IMR-90 (cell line): ENCODE results near the gene ANKMY1. TPM values are rescaled to one million over a fixed set of nuclear protein-coding genes. Genes with fewer than 3 reads are reported as not detected.
"Not testable (repeated sequence)": the region's sequence is repeated elsewhere in the genome, so short reads cannot be mapped to it uniquely, and the experiment has no call there.

ENCODE experiments used
- ATAC-seq: fragments of 200-7000 bp; cut with Tn5 transposase; 2 replicates; pipeline ENCODE4 v1.9.1; 2020; ENCODE audit warnings: low read depth, mild to moderate bottlenecking, moderate library complexity
- BruUV-seq: library from RNA; stranded (reverse); fragments of 400-500 nt; replicated peaks from 2 replicates; lab custom pipeline; 2021; lab: Mats Ljungman, UMichigan
- CTCF ChIA-PET: fragments of 300-600 bp; formaldehyde crosslinking; extraction: SDS; loops from one replicate; lab custom pipeline; 2021; ENCODE audit warnings: antibody characterized with exemption; lab: Yijun Ruan, JAX
- POLR2A ChIA-PET: fragments of 300-600 bp; sonication (Branson Sonifier 250); formaldehyde crosslinking; loops from one replicate; lab custom pipeline; 2022; ENCODE audit warnings: antibody characterized with exemption; ENCODE audit not compliant: unreplicated experiment; lab: Charles Lee
- DNase-seq: peaks from one replicate; pipeline ENCODE4 v3.0.0; 2013
- H2AFZ ChIP-seq: replicated peaks from 2 replicates; pipeline ENCODE3; 2013; ENCODE audit warnings: low read length, mild to moderate bottlenecking; ENCODE audit not compliant: poor library complexity
- H2AK5ac ChIP-seq: 2 replicates; pipeline ENCODE4 v1.6.1; 2013; ENCODE audit warnings: low read depth, low read length, inconsistent platforms
- H2AK9ac ChIP-seq: replicated peaks from 2 replicates; pipeline ENCODE3; 2013; ENCODE audit warnings: mild to moderate bottlenecking, low read depth, low read length, moderate library complexity; ENCODE audit not compliant: poor library complexity
- H2BK120ac ChIP-seq: 2 replicates; pipeline ENCODE4 v1.6.1; 2013; ENCODE audit warnings: low read depth, low read length, inconsistent platforms
- H2BK15ac ChIP-seq: 3 replicates; pipeline ENCODE4 v1.6.1; 2013; ENCODE audit warnings: low read depth, low read length, inconsistent platforms
- H2BK20ac ChIP-seq: 2 replicates; pipeline ENCODE4 v1.6.1; 2013; ENCODE audit warnings: low read depth, mild to moderate bottlenecking, inconsistent platforms, low read length, moderate library complexity
- H2BK5ac ChIP-seq: 2 replicates; pipeline ENCODE4 v1.6.1; 2013; ENCODE audit warnings: mild to moderate bottlenecking, low read depth, low read length, inconsistent platforms; ENCODE audit not compliant: poor library complexity, severe bottlenecking
- H3K14ac ChIP-seq: replicated peaks from 2 replicates; pipeline ENCODE4 v1.6.1; 2013; ENCODE audit warnings: low read depth, low read length, inconsistent platforms
- H3K18ac ChIP-seq: 2 replicates; pipeline ENCODE4 v1.6.1; 2013; ENCODE audit warnings: low read depth, low read length, control low read depth
- H3K23ac ChIP-seq: 2 replicates; pipeline ENCODE4 v1.6.1; 2013; ENCODE audit warnings: low read depth, low read length, inconsistent platforms
- H3K27ac ChIP-seq: 2 replicates; pipeline ENCODE4 v1.5.1; 2013; ENCODE audit warnings: mild to moderate bottlenecking, control low read depth, low read length; ENCODE audit not compliant: insufficient read depth
- H3K27me3 ChIP-seq: 2 replicates; pipeline ENCODE4 v1.6.1; 2013; ENCODE audit warnings: low read length; ENCODE audit not compliant: control insufficient read depth, insufficient read depth
- H3K36me3 ChIP-seq: 2 replicates; pipeline ENCODE4 v1.6.1; 2013; ENCODE audit warnings: low read length, mixed read lengths; ENCODE audit not compliant: control insufficient read depth, insufficient read depth
- H3K4ac ChIP-seq: 2 replicates; pipeline ENCODE4 v1.6.1; 2013; ENCODE audit warnings: low read depth, low read length, inconsistent platforms
- H3K4me1 ChIP-seq: 2 replicates; pipeline ENCODE4 v1.6.1; 2013; ENCODE audit warnings: low read length, mixed read lengths; ENCODE audit not compliant: control insufficient read depth, insufficient read depth
- H3K4me2 ChIP-seq: 2 replicates; pipeline ENCODE4 v1.6.1; 2013; ENCODE audit warnings: low read depth, mild to moderate bottlenecking, control low read depth, low read length, moderate library complexity
- H3K4me3 ChIP-seq: 2 replicates; pipeline ENCODE4 v1.5.1; 2013; ENCODE audit warnings: low read depth, mild to moderate bottlenecking, control low read depth, low read length, moderate library complexity; ENCODE audit not compliant: insufficient read depth
- H3K56ac ChIP-seq: 2 replicates; pipeline ENCODE4 v1.6.1; 2013; ENCODE audit warnings: low read length, inconsistent platforms; ENCODE audit not compliant: insufficient read depth; ENCODE audit errors: extremely low read depth
- H3K79me1 ChIP-seq, 2 experiments: 2 replicates each; pipeline ENCODE4 v1.6.1; 2013; ENCODE audit warnings: low read length in 2 of 2, inconsistent platforms in 1 of 2, low read depth in 1 of 2
- H3K9ac ChIP-seq: 2 replicates; pipeline ENCODE4 v1.6.1; 2013; ENCODE audit warnings: low read depth, low read length, control low read depth
- H3K9me1 ChIP-seq: 2 replicates; pipeline ENCODE4 v1.6.1; 2013; ENCODE audit warnings: low read length, inconsistent platforms; ENCODE audit not compliant: insufficient read depth
- H3K9me3 ChIP-seq: 2 replicates; pipeline ENCODE4 v1.6.1; 2013; ENCODE audit warnings: low read length; ENCODE audit not compliant: control insufficient read depth, insufficient read depth
- H4K20me1 ChIP-seq: 2 replicates; pipeline ENCODE4 v1.6.1; 2013; ENCODE audit warnings: low read length, inconsistent platforms; ENCODE audit not compliant: insufficient read depth
- H4K5ac ChIP-seq: 2 replicates; pipeline ENCODE4 v1.6.1; 2013; ENCODE audit warnings: mild to moderate bottlenecking, low read depth, low read length, control low read depth
- H4K8ac ChIP-seq, 2 experiments: 2 replicates each; pipeline ENCODE4 v1.6.1; 2013; ENCODE audit warnings: low read depth in 2 of 2, low read length in 2 of 2, control low read depth in 1 of 2, inconsistent platforms in 1 of 2
- H4K91ac ChIP-seq: 2 replicates; pipeline ENCODE4 v1.6.1; 2013; ENCODE audit warnings: low read depth, low read length, inconsistent platforms; ENCODE audit not compliant: insufficient read depth
- RAD21 ChIP-seq: IDR thresholded peaks from 2 replicates; pipeline ENCODE4 v1.6.1; 2012; ENCODE audit warnings: low read length, improper control_type of control experiment
- WGBS, 2 experiments: methylation state at CpG; one replicate each; pipeline versions ENCODE4 v1.1.5 to v1.1.7; 2013; ENCODE audit warnings: missing lambda C conversion rate in 2 of 2; ENCODE audit not compliant: insufficient read length in 1 of 2; ENCODE audit errors: extremely low coverage in 2 of 2; 5-methylcytosine and 5-hydroxymethylcytosine counted together
- dilution Hi-C: fragments of 300-500 bp; cut with HindIII; formaldehyde crosslinking; loops from one replicate; pipeline ENCODE4 v1.14.3; 2018; ENCODE audit warnings: low sequenced_read_pairs; ENCODE audit not compliant: unreplicated experiment
- in situ Hi-C: fragments of 300-500 bp; cut with MboI; formaldehyde crosslinking; loops from 3 replicates; pipeline ENCODE4 v1.14.3; 2019; ENCODE audit warnings: low sequenced_read_pairs, inconsistent platforms, mixed read lengths
- intact Hi-C: fragments of 100-400 bp; cut with micrococcal nuclease; formaldehyde crosslinking; loops from 2 replicates; pipeline ENCODE4 v1.10.0; 2022
- polyA plus RNA-seq, 3 experiments: library from polyadenylated mRNA; depleted of rRNA; stranded (reverse); fragments of >200 nt; gene quantifications; 2 replicates each; pipeline ENCODE4 v1.2.3, GENCODE V29; 2012; ENCODE audit warnings: low replicate concordance in 1 of 3
- total RNA-seq: library from RNA; depleted of rRNA; stranded (reverse); fragments of >200 nt; gene quantifications from 2 replicates; pipeline ENCODE4 v1.2.3, GENCODE V29; 2012

ANKMY1 gene
- total and polyA plus RNA-seq, 2 of the 4 experiments (the other 2 are of a cell fraction) = 2.9 to 5.5 TPM

GRCh38 chr2:240497082-240497481, 60.7 kb downstream of the ANKMY1 start:
- POLR2A ChIA-PET, H4K20me1 ChIP-seq, in situ Hi-C loops, CTCF ChIA-PET, H3K56ac ChIP-seq, H3K4ac ChIP-seq, H2AFZ ChIP-seq, H3K36me3 ChIP-seq, H3K9ac ChIP-seq, H2BK20ac ChIP-seq, H3K4me1 ChIP-seq, H4K8ac ChIP-seq, H2BK5ac ChIP-seq, H4K5ac ChIP-seq, H2BK120ac ChIP-seq, ATAC-seq, H3K14ac ChIP-seq, H3K4me2 ChIP-seq, H3K4me3 ChIP-seq, H2AK5ac ChIP-seq, H3K79me1 ChIP-seq, BruUV-seq, dilution Hi-C loops, H4K91ac ChIP-seq, intact Hi-C loops, H3K9me3 ChIP-seq, H2AK9ac ChIP-seq, H3K18ac ChIP-seq, H3K23ac ChIP-seq, H3K27me3 ChIP-seq, H2BK15ac ChIP-seq, H3K27ac ChIP-seq: not testable (repeated sequence)
- peak; percentile 15 for DNase-seq
- H3K9me1 ChIP-seq = peaks cover 10% of the 10 kb centered on the region; the same call in 1 of the 2 replicates
- WGBS, 2 experiments = no CpG with 5 or more reads among the region's 7 CpGs
- 0 out of 2 replicates have a peak, but pooled peaks have one; percentile 4 for TF ChIP-seq RAD21
